CD4-positive, alpha-beta memory T cell (primary cell): ENCODE measurements around the gene SLC35G2. TPM values are rescaled to one million over a fixed set of nuclear protein-coding genes. Genes with fewer than 3 reads are reported as not detected.
"Not testable (repeated sequence)": the region's sequence is repeated elsewhere in the genome, so short reads cannot be mapped to it uniquely, and the experiment has no call there.

Source experiments
- CTCF ChIA-PET: fragments of 350-600 bp; sonication (Branson Sonifier 250); formaldehyde crosslinking; loops from one replicate; lab custom pipeline; 2021; ENCODE audit warnings: inconsistent platforms; ENCODE audit not compliant: partially characterized antibody; lab: Charles Lee
- POLR2A ChIA-PET: fragments of 350-600 bp; sonication (Branson Sonifier 250); formaldehyde crosslinking; loops from one replicate; lab custom pipeline; 2021; ENCODE audit not compliant: partially characterized antibody; lab: Charles Lee
- DNase-seq, 5 donors: peaks; one replicate each; pipeline versions ENCODE4 v3.0.0 to v3.0.0-alpha.2; 2020 to 2022; ENCODE audit warnings: mixed read lengths in 1 of 5
- H3K27ac ChIP-seq: one replicate; pipeline ENCODE4 v1.7.0; 2013; ENCODE audit warnings: low read depth, low read length
- H3K27me3 ChIP-seq: 2 replicates; pipeline ENCODE4 v1.7.0; 2013; ENCODE audit warnings: mild to moderate bottlenecking, low read length, moderate library complexity; ENCODE audit not compliant: insufficient read depth
- H3K36me3 ChIP-seq: 2 replicates; pipeline ENCODE4 v1.7.0; 2013; ENCODE audit warnings: mild to moderate bottlenecking, low read length, moderate library complexity; ENCODE audit not compliant: insufficient read depth
- H3K4me1 ChIP-seq: 2 replicates; pipeline ENCODE4 v1.7.0; 2013; ENCODE audit warnings: mild to moderate bottlenecking, low read length, moderate library complexity; ENCODE audit not compliant: insufficient read depth
- H3K4me3 ChIP-seq, 2 donors: one replicate each; pipeline ENCODE4 v1.7.0; 2013; ENCODE audit warnings: low read length in 2 of 2, mild to moderate bottlenecking in 1 of 2
- H3K9me3 ChIP-seq, 2 donors: one replicate each; pipeline ENCODE4 v1.7.0; 2013; ENCODE audit warnings: low read length in 2 of 2, control low read depth in 1 of 2; ENCODE audit not compliant: control insufficient read depth in 1 of 2
- H3K27ac Mint-ChIP-seq, 7 donors: one replicate each; pipeline ENCODE4 v1.8.0; 2020 to 2021; ENCODE audit warnings: mixed read lengths in 7 of 7, mild to moderate bottlenecking in 6 of 7, inconsistent platforms in 3 of 7, moderate library complexity in 3 of 7
- H3K27me3 Mint-ChIP-seq, 2 donors: one replicate each; pipeline ENCODE4 v1.8.0; 2020 to 2021; ENCODE audit warnings: mixed read lengths in 2 of 2
- H3K36me3 Mint-ChIP-seq, 2 donors: one replicate each; pipeline ENCODE4 v1.8.0; 2020 to 2021; ENCODE audit warnings: mixed read lengths in 2 of 2, inconsistent platforms in 1 of 2, mild to moderate bottlenecking in 1 of 2
- H3K4me1 Mint-ChIP-seq, 4 donors: one replicate each; pipeline ENCODE4 v1.8.0; 2020 to 2021; ENCODE audit warnings: mixed read lengths in 4 of 4, mild to moderate bottlenecking in 1 of 4
- H3K4me3 Mint-ChIP-seq, 8 donors: one replicate each; pipeline ENCODE4 v1.8.0; 2020 to 2021; ENCODE audit warnings: mixed read lengths in 8 of 8, mild to moderate bottlenecking in 7 of 8, moderate library complexity in 6 of 8, inconsistent platforms in 3 of 8
- H3K9me3 Mint-ChIP-seq, 8 donors: one replicate each; pipeline ENCODE4 v1.8.0; 2020 to 2021; ENCODE audit warnings: mixed read lengths in 8 of 8, mild to moderate bottlenecking in 5 of 8, inconsistent platforms in 3 of 8, moderate library complexity in 1 of 8
- intact Hi-C: fragments of 100-400 bp; cut with micrococcal nuclease; formaldehyde crosslinking; loops from one replicate; pipeline ENCODE4 v1.15.1; 2023
- polyA plus RNA-seq, 2 donors: library from polyadenylated mRNA; unstranded; fragments of 300-500 nt; fragmentation: Illumina TruSeq; gene quantifications; one replicate each; pipeline ENCODE4 v1.2.3, GENCODE V29; 2021
- total RNA-seq, 2 experiments: library from RNA; stranded (reverse); gene quantifications; one replicate each; pipeline ENCODE4 v1.2.3, GENCODE V29; 2021

SLC35G2 gene
- total and polyA plus RNA-seq, 4 experiments from 2014 or later, result 0.17 to 0.42 (median 0.32) TPM

- intact Hi-C loops, result no loop called here
- CTCF ChIA-PET, result no interaction called here
- POLR2A ChIA-PET, result no interaction called here
- Histone ChIP-seq H3K27ac (no peak overlapping the region), H3K27me3 (no peaks in the 10 kb centered on the region), H3K4me1 (peaks cover 9% of the 10 kb centered on the region), H3K4me3 (no peak overlapping the region), H3K36me3 (no peaks in the 10 kb centered on the region), H3K9me3 (no peaks in the 10 kb centered on the region)
- no peak overlapping the region for H3K4me3 Mint-ChIP-seq
- H3K27ac Mint-ChIP-seq, result no peak overlapping the region
- H3K4me1 Mint-ChIP-seq, result peaks cover 5 to 10% (median 8%) of the 10 kb centered on the region in 4 donors
- no peaks in the 10 kb centered on the region for H3K36me3 Mint-ChIP-seq
- DNase-seq, result no peak
- H3K27me3 Mint-ChIP-seq, result peaks cover 1 to 2% of the 10 kb centered on the region in 2 donors
- H3K9me3 Mint-ChIP-seq, result no peaks in the 10 kb centered on the region
Measured at GRCh38 chr3:136789976-136790375, 28.9 kb upstream of the SLC35G2 start.

GRCh38 chr3:136790786-136791185 is 28.1 kb upstream of the SLC35G2 start:
- intact Hi-C loops, result no loop called here
- Histone ChIP-seq H3K27me3 (no peaks in the 10 kb centered on the region), H3K4me3 (no peak overlapping the region), H3K36me3 (no peaks in the 10 kb centered on the region), H3K9me3 (no peaks in the 10 kb centered on the region), H3K4me1 (peaks cover 9% of the 10 kb centered on the region), H3K27ac (no peak overlapping the region)
- DNase-seq, result no peak
- peaks cover 0 to 2% (median 0%) of the 10 kb centered on the region in 8 donors for H3K9me3 Mint-ChIP-seq
- H3K4me3 Mint-ChIP-seq, result no peak overlapping the region
- POLR2A ChIA-PET, result no interaction called here
- H3K27ac Mint-ChIP-seq, result no peak overlapping the region
- H3K36me3 Mint-ChIP-seq, result no peaks in the 10 kb centered on the region
- peaks cover 5 to 10% (median 8%) of the 10 kb centered on the region in 4 donors for H3K4me1 Mint-ChIP-seq
- CTCF ChIA-PET, result interaction anchor here (1.4 kb wide), 1 partner anchor 38 kb away, joined by 5 read pairs; the partner anchor contains the start of gene STAG1
- H3K27me3 Mint-ChIP-seq, result peaks cover 1 to 5% of the 10 kb centered on the region in 2 donors

- H3K4me1 ChIP-seq, result no peaks in the 10 kb centered on the region
- no peak for DNase-seq
- no peak overlapping the region for H3K27ac ChIP-seq
- no peaks in the 10 kb centered on the region for H3K36me3 ChIP-seq
- POLR2A ChIA-PET, result no interaction called here
- Mint-ChIP-seq H3K27me3 (peaks cover 1 to 5% of the 10 kb centered on the region in 2 donors), H3K9me3 (peaks cover 0 to 2% (median 0%) of the 10 kb centered on the region in 8 donors), H3K36me3 (no peaks in the 10 kb centered on the region), H3K4me3 (no peak overlapping the region), H3K27ac (peak overlapping the region in 1 of 7 donors; percentile 17), H3K4me1 (no peaks in the 10 kb centered on the region)
- intact Hi-C loops, result no loop called here
- no peaks in the 10 kb centered on the region for H3K27me3 ChIP-seq
- H3K9me3 ChIP-seq, result no peaks in the 10 kb centered on the region
- H3K4me3 ChIP-seq, result no peak overlapping the region
- CTCF ChIA-PET, result interaction anchor here (1.3 to 1.4 kb wide), 2 partner anchors 41 to 221 kb away, joined by 3 to 5 read pairs; partner anchors contain the start of gene STAG1
Measured at GRCh38 chr3:136792556-136793330, 26.2 kb upstream of the SLC35G2 start.

- H3K27ac ChIP-seq, POLR2A ChIA-PET, H3K36me3 Mint-ChIP-seq, DNase-seq, H3K4me3 Mint-ChIP-seq, H3K9me3 Mint-ChIP-seq, H3K4me1 ChIP-seq, H3K4me3 ChIP-seq, H3K4me1 Mint-ChIP-seq, intact Hi-C loops, H3K27me3 ChIP-seq, H3K27me3 Mint-ChIP-seq, H3K36me3 ChIP-seq, CTCF ChIA-PET, H3K9me3 ChIP-seq, H3K27ac Mint-ChIP-seq: not testable (repeated sequence)
Measured at GRCh38 chr3:136801146-136801545, 17.8 kb upstream of the SLC35G2 start.

DNA sequence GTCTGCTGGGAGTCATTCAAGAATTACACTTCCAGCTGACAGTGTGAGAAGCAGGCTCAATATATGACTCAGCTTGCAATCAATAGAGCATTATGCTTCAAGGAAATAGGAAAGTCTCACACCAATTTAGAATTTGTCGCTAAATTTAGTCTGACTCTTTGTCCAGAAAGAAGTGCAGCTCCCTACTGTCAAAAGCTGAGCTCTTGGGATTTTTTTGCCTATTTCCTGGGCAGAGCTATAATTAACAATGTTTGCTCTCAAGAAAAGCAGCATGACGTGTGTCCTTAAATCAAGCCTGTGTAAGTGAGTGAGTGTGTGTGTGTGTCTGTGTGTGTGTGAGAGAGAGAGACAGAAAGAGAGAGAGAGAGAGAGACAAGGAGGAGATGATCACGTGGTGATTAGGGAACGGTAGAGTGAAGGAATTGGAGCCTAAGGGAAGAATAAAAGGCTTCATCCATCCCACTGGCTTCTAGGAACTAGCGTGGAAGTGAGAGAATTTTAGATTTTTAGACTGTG is 16.4 kb upstream of the SLC35G2 start:
- Mint-ChIP-seq H3K36me3 (no peaks in the 10 kb centered on the region), H3K4me1 (peaks cover 0 to 4% (median 0%) of the 10 kb centered on the region in 4 donors), H3K27me3 (no peaks in the 10 kb centered on the region), H3K9me3 (peaks cover 0 to 2% (median 0%) of the 10 kb centered on the region in 8 donors), H3K27ac (no peak overlapping the region), H3K4me3 (no peak overlapping the region)
- CTCF ChIA-PET, result no interaction called here
- Histone ChIP-seq H3K27ac (no peak overlapping the region), H3K9me3 (no peaks in the 10 kb centered on the region), H3K4me3 (no peak overlapping the region), H3K4me1 (no peaks in the 10 kb centered on the region), H3K27me3 (no peaks in the 10 kb centered on the region), H3K36me3 (no peaks in the 10 kb centered on the region)
- intact Hi-C loops, result no loop called here
- POLR2A ChIA-PET, result no interaction called here
- DNase-seq, result no peak

DNA sequence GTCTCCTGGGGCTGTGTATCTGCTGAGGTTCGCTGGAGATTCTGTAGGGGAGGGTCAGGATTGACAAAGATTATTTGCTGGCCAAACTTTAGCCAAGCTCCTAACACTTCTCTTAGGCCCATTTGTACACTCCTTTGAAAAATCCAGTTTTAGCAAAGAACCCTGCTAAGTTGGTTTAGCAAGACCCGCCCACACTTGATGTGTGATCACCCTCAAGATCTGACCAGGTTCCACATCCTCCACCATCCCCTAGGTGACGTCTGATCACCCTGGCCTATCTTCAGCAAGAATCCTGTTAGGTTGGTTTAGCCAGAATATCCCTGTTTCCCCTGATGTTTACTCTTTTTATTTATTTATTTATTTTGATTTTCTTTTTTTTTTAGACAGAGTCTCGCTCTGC is 14.8 kb upstream of the SLC35G2 start:
- POLR2A ChIA-PET, result no interaction called here
- no peaks in the 10 kb centered on the region for H3K27me3 ChIP-seq
- CTCF ChIA-PET, result interaction anchor here (1.5 kb wide), 1 partner anchor 58 kb away, joined by 4 read pairs; the partner anchor contains the start of gene NCK1
- H3K9me3 Mint-ChIP-seq, result peaks cover 0 to 2% (median 0%) of the 10 kb centered on the region in 8 donors
- intact Hi-C loops, result no loop called here
- H3K36me3 Mint-ChIP-seq, result no peaks in the 10 kb centered on the region
- no peak overlapping the region for H3K4me3 Mint-ChIP-seq
- H3K4me1 Mint-ChIP-seq, result peaks cover 0 to 3% (median 0%) of the 10 kb centered on the region in 4 donors
- no peaks in the 10 kb centered on the region for H3K36me3 ChIP-seq
- no peaks in the 10 kb centered on the region for H3K27me3 Mint-ChIP-seq
- H3K27ac Mint-ChIP-seq, result peak overlapping the region in 1 of 7 donors; percentile 23
- H3K27ac ChIP-seq, result no peak overlapping the region
- H3K4me1 ChIP-seq, result no peaks in the 10 kb centered on the region
- no peak for DNase-seq
- H3K9me3 ChIP-seq, result no peaks in the 10 kb centered on the region
- H3K4me3 ChIP-seq, result no peak overlapping the region

GRCh38 chr3:136804813-136805212 is 14.1 kb upstream of the SLC35G2 start:
- CTCF ChIA-PET, result interaction anchor here (1.4 to 1.5 kb wide), 2 partner anchors 57 to 225 kb away, joined by 3 to 4 read pairs; partner anchors contain the start of gene NCK1
- H3K4me3 Mint-ChIP-seq, result no peak overlapping the region
- H3K4me1 Mint-ChIP-seq, result peaks cover 0 to 3% (median 0%) of the 10 kb centered on the region in 4 donors

More at GRCh38 chr3:136804813-136805212, 14.1 kb upstream of the SLC35G2 start:
- Mint-ChIP-seq H3K27ac (no peak overlapping the region), H3K9me3 (peaks cover 0 to 2% (median 0%) of the 10 kb centered on the region in 8 donors), H3K36me3 (no peaks in the 10 kb centered on the region), H3K27me3 (no peaks in the 10 kb centered on the region)
- Histone ChIP-seq H3K4me3 (no peak overlapping the region), H3K27me3 (no peaks in the 10 kb centered on the region), H3K4me1 (no peaks in the 10 kb centered on the region), H3K27ac (no peak overlapping the region), H3K36me3 (no peaks in the 10 kb centered on the region), H3K9me3 (no peaks in the 10 kb centered on the region)
- POLR2A ChIA-PET, result no interaction called here
- no peak for DNase-seq
- intact Hi-C loops, result no loop called here
